GM15510 (cell line): ENCODE results near the gene SPON2.
A peak's percentile ranks its signal among the peaks of the same experiment; 100 is the strongest.

ENCODE experiments used
- POLR2A ChIP-seq: IDR thresholded peaks from 3 replicates; pipeline ENCODE4 v1.6.1; 2011; ENCODE audit warnings: borderline replicate concordance; ENCODE audit not compliant: insufficient read length; ENCODE audit errors: extremely low read depth

The SPON2 gene

DNA sequence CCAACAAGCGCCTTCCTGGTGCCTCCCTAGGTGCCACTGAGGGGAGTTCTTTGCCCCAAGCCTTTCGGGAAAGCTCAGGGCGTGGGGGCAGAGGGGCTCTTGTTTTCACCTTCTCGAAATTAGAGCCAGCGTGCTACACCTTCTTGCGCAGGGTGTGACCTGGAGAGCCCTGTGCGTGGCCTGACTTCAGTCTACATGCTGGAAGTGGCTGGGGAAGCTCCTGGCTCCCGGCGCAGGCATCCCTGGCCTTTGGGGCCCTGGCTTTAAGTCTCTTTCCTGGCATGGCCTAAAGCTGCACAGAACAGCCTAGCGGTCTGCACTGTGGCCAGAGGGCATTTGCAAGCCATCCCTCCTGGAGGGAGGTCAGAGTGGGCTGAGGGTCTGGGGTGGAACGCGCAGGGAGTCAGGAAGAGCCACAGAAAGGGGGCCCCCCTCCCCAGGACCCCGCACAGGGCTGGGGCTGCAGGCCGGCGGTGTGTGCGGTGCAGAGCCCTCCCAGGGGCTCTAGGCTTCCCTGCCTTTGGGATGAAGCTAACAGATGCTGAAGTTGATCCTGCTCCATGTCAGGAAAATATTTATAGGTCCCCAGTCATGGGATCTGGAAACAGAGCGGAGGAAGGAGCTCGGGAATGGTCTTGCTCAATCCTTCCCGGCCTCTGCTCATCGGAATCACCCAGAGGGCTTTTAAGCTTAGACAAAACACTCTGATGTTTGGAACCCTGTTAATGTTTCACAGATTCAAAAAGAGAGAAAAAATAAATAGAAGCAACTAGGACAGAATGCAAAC lies 781 bp upstream of the SPON2 start:
- no peak for TF ChIP-seq POLR2A

DNA sequence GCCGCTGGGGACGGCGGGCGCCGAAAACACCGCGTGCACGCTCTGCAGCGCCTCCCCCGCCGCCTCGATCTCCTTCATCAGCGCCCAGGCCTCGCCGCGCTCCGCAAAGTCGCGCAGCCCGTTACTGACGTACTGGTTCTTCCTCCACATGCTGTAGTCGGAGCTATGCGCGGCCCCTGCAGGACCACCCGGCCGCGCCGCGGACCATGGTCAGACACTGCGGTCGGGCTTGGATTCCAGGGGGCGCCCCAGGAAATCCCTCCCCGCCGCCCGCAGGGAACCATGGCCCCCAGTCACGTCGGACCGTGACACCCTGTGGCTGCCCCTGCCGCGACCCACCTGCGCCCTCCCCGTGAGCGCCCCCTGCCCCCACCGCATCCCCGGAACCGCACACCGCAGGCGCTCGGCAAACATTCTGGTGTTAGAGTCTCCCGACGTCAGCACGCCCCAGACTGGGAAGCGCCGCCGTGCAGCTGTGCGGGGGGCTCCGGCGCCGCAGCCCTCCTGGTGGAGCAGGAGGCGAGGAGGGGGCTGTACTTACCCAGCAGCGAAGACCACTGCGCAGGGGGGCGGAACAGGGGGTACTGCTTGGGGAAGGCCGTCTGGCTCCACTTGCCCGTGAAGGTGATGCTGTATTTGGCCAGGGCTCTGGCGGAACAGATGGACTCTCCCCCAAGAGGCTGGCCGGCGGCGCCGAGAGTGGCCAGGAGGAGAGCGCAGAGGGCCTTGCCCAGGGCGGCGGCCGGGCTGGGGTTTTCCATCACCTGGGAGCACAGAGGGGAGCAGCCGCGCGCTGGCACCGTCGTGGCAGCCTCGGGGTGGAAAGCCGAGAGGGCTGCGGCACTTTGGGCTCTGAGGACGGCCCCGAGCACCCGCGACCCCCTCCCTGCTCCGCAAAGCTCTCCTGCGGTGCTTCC lies 814 bp downstream of the SPON2 start:
- no peak for TF ChIP-seq POLR2A

DNA sequence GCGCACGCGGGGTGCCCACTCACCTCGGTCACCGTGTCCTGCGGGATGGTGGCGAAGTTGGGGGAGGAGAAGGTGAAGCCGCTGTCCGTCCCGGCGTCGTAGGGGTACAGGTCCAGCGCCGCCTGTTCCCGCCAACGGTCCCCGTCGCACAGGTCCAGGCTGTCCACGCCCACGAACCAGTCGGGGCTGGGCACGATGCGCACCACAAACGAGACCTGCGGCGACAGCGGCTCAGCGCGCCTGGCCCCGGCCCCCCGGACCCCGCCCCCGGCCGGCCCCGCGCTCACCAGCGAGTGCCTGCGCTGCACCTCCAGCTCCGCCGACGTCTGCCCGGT lies 1.4 kb downstream of the SPON2 start:
- TF ChIP-seq POLR2A = no peak

DNA sequence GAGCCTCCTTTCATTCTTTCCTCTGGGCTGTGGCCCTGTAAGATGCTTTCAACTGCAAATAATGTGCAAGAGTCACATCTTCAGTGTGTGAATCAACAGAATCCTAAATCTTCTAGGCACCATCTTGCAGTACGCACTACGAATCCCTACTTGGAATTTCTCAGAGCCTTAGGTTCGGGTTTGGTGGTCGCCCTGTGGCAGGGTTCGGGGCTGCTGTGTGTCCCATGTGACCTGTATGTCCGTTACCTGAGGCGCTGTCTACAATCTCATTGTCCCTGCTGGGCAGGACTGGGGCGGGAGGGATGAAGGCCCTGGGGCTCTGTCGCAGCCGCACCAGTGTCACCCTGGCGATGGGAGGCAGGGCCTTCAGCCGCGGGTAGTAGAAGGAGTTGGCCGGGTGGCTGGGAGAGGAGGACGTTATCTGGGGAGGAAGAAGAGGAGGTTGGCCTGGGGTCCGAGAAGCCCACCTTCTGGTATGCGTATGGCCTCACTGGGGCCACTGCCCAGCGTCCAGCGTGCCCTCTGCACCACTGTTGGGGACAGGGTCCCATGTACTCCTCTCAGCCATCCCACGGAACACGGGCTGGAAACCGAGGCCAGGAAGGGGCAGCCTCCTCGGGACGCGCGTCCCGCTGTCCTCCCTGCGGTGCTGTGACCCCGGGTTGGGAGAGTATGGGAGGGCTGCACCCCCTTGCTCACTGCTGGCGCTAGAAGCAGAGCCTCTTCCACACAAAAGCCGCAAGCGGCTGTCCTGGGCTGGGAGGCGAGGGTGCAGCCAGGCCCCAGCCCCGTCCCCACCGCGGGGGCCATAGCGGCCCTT lies 2.0 kb downstream of the SPON2 start:
- TF ChIP-seq POLR2A = no peak

DNA sequence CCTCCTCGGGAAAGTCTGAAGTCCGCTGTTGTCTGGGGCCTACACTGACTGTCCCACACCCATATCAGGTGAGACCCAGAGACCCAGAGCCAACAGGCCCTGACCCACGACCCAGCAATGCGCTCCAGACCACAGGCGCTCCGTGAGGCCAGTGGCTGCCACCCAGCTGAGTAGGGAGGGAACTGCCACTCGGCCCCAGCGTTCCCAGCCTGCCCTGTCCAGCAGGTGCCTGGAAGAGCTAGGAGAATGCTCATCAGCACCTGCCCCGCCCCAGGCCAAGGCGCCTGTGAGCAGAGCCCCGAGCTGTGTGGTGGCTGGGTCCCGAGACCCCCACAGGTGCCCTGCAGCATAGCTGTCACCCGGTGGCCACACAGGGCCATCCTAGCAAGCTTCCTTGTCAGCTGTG lies 2.7 kb downstream of the SPON2 start:
- no peak for TF ChIP-seq POLR2A

DNA sequence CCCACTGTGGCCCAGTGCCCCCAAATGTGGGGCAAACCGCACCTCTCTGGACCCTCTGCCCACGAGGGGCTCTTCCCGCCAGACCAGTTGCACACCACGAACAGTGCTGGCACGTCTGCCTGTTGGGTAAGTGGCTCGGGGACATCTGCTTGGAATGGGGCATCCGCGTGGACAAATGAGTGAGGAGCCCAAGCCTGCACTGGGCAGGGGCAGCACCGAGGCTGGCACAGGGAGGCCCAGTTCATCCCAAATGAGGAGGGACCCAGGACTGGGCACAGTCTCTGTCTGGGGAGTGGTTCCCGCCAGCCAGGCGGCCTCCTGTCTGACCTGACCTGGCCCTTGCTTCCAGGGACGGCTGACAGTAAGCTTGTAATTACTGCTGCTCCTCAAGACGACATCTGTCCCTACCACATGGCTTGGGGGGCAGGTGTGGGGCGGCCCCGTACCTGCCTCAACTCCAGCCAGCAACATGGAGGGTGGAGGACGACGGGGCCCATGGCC lies 3.2 kb downstream of the SPON2 start:
- TF ChIP-seq POLR2A = no peak

DNA sequence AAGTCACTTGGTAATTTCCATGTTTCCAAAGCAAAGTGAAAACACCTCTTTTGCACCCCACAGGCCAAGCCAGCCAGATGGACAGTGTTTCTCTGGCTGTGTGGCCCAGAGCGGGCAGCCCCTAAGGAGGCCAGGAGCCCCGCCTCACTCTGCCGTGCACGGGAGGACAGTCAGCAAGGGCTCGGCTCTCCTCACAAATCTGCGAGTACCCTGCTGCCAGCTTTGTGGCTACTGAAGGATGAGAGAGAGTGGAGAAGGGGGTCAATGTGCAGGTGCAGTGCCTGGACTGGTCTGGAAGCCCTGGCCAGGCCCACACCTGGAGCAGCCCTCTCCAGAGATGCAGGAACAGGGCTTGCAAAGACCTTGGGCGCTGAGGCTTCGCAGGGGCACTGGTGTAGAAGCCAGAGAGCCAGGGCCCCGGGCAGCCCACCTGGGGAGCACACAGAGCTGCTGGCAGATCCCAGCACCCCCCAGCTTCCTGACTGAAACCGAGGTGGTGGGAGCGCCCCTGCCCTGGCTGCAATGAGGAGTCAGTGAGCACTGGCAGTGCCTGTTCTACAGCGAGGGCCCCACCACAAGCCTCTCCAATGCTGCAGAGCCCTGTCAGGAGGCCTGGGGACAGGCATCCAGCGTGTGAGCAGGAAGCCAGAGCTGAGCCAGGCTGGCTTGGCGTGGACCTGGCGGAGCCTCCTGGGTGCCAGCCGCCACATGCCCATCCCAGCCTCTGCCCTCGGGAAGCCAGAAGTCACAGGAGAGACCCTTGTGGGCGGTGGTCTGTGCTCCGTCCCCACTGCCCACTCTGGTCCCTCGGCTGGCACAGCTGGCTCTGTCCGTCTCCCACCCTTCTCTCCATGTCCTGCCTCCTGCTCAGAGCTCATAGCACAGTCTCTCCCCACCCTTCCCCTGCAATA lies 3.9 kb downstream of the SPON2 start:
- TF ChIP-seq POLR2A = no peak

DNA sequence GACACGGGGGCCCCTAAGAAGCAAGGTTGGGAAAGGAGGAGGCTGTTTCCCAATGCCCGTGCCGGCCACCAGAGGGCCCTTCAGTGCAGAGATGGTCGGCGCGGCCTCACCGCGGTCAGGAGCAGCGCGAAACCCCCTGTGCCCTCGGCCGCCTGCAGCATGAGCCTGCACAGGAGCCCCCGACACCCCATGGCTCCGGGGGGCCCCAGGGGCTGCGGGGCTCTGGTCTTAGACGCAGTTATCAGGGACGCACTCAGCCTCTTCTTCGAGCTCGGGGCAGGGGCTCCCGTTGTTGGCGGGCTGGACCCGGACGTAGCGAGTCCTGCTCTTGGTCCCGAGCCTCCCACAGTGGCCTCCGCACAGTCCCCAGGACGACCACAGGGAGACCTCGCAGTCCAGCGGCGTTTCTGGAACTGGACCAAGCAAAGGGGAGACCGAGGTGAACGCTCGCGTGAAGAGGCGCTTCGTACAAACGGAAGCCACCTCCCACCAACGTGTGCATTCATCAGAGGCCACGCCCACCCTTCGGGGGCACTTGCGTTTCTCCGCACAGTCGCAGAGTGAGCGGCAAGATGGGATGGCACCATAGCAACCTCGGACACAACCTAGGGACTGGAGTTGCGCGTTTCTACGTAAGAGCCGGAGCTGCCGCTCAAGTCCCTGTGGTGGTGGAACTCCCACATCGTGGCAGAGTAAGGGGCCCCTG lies 5.0 kb downstream of the SPON2 start:
- peak; percentile 52 for TF ChIP-seq POLR2A

DNA sequence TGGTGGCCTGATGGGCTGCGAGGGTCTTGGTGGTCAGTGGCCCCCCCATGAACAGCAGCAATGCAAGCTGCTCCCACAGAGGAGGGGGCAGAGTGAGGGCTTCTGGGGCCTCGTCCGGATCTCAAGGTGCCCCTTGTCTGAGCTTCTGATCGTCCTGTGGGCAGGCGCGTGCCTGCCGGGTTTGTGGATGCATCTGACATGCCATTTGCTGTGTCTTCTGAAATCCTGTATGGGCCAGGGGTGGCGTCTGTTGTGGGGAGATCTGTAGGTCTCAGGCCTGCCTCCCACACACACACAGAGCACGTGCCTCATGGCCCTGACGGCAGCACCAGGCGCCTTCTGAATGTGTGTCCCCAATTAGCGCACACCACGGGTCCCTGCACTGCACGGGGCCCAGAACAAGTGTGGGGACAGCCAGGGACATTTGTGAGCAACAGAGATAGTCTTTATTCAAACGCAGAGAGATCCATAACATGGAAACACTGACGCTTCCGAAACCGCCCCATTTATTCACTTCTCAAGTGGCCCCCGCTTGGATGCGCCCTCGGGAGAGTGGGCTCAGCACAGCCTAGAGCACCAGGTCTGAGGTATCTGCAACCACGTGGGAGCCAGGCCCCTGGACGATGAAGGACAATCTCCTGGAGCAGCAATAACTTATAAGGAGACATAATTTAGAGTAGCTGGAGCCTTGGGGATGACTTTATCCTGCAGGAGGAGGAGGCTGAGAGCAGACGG lies 5.7 kb downstream of the SPON2 start:
- no peak for TF ChIP-seq POLR2A

DNA sequence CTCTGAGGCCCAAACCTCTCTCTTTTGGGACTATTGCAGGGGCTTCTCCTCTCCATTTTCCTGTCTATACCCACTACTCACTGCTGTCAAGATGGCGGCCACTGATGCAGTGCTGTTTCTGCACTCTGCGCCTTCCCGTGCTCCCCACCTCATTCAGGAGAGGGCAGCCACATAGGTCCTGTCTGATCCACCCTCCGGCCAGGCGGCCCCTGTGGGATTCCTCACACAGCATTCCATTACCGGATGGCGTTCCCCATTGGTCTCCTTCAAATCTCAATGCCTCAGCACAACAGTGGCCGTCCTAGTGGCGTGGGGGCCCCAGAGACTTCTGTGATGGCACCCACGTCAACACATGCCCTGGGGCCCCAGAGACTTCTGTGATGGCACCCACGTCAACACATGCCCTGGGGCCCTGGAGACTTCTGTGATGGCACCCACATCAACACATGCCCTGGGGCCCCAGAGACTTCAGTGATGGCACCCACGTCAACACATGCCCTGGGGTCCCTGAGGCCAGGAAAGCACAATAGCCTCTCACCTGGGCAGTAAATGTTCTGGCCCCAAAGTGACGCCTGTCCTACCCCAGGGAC lies 7.3 kb downstream of the SPON2 start:
- no peak for TF ChIP-seq POLR2A

DNA sequence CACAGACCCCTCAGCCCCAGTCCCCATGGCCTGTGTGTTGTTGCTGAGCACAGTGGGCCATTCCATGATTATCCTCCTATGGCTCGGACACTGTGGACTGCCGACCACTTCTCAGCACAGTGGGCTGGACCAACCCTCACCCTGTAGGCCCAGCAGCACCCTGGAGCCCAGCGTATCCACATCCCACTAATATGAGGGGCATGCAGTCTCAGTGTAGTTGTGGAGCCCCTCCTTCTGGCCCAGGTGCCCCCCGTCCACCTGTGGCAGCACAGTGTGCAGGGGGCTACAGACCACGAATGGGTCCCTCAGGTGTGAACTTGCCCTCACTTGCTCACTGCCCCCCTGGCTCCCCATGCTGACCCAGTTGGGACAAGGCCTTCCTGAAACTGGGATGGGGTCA lies 7.9 kb downstream of the SPON2 start:
- TF ChIP-seq POLR2A = no peak

DNA sequence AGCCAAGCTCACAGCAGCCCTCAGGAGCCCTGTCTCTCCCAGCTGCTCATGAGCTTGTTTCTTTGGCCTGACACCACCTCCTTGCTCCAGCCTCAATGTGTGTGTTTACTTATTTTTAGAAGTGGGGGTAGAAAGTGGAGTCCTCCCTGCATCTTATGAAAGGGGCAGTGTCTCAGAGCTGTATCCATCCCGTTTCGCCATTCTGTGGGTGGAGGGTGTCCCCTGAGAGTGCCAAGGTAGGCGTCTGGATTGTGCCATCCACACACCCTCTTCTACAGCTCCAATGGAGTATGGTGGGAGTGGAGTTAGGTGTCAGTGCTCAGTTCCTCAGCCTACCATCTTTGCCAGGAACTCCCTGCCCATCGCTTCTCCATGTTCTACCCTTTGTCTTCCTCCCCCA lies 8.3 kb downstream of the SPON2 start:
- TF ChIP-seq POLR2A = no peak

DNA sequence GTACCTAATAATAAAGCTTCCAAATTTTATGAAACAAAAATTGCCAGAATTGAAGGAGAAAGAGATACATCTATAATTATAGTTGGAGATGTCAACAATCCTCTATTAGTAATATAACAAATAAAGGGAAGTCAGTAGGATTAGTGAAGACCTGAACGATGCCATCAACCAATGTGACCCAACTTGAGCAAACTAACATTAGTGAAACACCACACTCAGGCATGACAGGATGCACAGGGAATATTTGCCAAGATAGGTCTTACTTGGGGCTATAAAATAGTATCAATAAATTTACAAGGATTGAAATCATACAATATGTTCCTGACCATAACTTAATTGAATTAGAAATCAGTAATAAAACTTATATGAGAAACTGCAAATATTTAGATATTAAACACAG lies 12.0 kb downstream of the SPON2 start:
- TF ChIP-seq POLR2A = no peak

DNA sequence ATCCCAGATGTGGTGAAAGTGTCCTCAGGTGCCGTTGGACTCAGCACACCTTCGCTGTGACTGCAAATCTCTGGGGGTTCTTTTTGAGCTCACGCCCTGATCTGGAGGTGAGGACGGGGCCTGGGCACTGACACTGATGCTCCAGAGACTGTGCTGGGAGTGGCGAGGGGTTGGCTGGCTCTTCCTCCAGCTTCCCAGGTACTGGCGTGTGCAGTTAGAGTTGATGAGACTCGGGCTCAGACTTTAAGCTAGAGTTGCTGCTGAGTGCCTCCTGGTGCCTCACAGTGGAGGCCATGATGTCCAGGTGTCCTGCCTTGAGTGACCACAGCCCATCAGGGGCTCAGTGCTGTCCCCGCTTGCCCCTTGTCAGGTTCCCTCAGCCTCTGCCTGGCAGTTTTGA lies 16.3 kb downstream of the SPON2 start:
- TF ChIP-seq POLR2A = no peak
